ES-I3 (cell line): Measurements from ENCODE around the gene PRKCG.

ENCODE experiments used
- H3K36me3 ChIP-seq: 2 replicates; pipeline ENCODE4 v1.6.1; 2013; ENCODE audit warnings: mild to moderate bottlenecking, low read length, control low read depth, moderate library complexity; ENCODE audit not compliant: insufficient read depth
- H3K4me1 ChIP-seq: 2 replicates; pipeline ENCODE4 v1.6.1; 2013; ENCODE audit warnings: mild to moderate bottlenecking, control low read depth, low read length; ENCODE audit not compliant: insufficient read depth
- H3K9ac ChIP-seq: 2 replicates; pipeline ENCODE4 v1.6.1; 2013; ENCODE audit warnings: low read depth, mild to moderate bottlenecking, low read length, moderate library complexity
- H3K9me3 ChIP-seq: 2 replicates; pipeline ENCODE4 v1.6.1; 2013; ENCODE audit warnings: mild to moderate bottlenecking, low read length, moderate library complexity; ENCODE audit not compliant: control insufficient read depth, insufficient read depth

Gene PRKCG

DNA sequence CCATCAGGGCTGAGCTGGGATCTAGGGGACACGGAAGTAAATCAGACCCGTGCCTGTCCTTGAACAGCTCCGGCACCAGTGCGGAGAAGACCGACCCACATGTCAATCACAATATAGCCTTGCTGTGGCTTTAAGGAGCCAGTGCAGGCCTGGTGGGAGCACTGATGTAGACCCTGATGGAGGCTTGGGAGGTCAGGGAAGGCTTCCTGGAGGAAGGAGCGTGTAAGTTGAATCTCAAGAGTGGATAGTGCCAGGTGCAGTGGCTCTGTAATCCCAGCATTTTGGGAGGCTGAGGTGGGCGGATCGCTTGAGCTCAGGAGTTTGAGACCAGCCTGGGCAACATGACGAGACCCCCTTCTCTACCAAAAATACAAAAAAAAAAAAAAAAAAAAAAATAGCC lies 70.0 kb downstream of the PRKCG start:
- H3K9me3 ChIP-seq: no peaks in the 10 kb centered on the region
- H3K36me3 ChIP-seq: no peaks in the 10 kb centered on the region; the same call in 1 of the 2 replicates
- no peaks in the 10 kb centered on the region for H3K4me1 ChIP-seq
- H3K9ac ChIP-seq: no peak overlapping the region

DNA sequence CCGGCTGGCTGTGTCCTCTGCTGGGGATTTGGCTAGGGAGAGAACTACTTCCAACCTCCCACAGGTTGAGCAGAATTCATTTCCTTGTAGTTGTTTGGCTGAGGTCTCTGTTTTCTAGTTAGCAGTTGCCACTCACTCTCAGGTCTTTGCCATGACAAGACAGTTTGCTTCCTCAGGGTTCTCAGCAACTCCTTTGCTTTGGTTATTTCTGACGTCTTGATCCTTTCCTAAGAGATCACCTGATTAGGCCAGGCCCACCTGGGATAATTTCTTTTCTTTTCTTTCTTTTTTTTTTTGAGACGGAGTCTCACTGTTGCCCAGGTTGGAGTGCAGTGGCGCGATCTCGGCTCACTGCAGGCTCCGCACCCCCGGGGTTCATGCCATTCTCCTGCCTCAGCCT lies 71.4 kb downstream of the PRKCG start:
- Histone ChIP-seq H3K9me3 (no peaks in the 10 kb centered on the region), H3K36me3 (no peaks in the 10 kb centered on the region; the same call in 1 of the 2 replicates), H3K4me1 (no peaks in the 10 kb centered on the region), H3K9ac (no peak overlapping the region)
